GM12878 (cell line): ENCODE results near the gene ITGAL. TPM values are rescaled to one million over a fixed set of nuclear protein-coding genes. Genes with fewer than 3 reads are reported as not detected.
A peak's percentile ranks its signal among the peaks of the same experiment; 100 is the strongest.

Experiments used
- ASH2L ChIP-seq: fragments of 300-600, 200-600 bp; sonication (generic); IDR thresholded peaks from 2 replicates; pipeline ENCODE4 v1.6.1; 2017; ENCODE audit warnings: low read depth, mild to moderate bottlenecking, borderline replicate concordance
- ATF2 ChIP-seq: IDR thresholded peaks from 2 replicates; pipeline ENCODE4 v1.6.1; 2012; ENCODE audit warnings: low read length, inconsistent platforms
- CBX3 ChIP-seq: fragments of 200-600 bp; sonication (generic); IDR thresholded peaks from 2 replicates; pipeline ENCODE4 v1.6.1; 2016; ENCODE audit warnings: low read depth, borderline replicate concordance
- CHD2 ChIP-seq: IDR thresholded peaks from 2 replicates; pipeline ENCODE4 v1.6.1; 2011; ENCODE audit warnings: low read depth, low read length, improper control_type of control experiment, borderline replicate concordance
- HDGF ChIP-seq: fragments of 450-650 bp; IDR thresholded peaks from 2 replicates; pipeline ENCODE4 v1.6.1; 2016; ENCODE audit warnings: antibody characterized with exemption
- KDM1A ChIP-seq: fragments of 200-600 bp; sonication (generic); IDR thresholded peaks from 2 replicates; pipeline ENCODE4 v1.6.1; 2016; ENCODE audit warnings: borderline replicate concordance
- NR2C2 ChIP-seq: IDR thresholded peaks from 2 replicates; pipeline ENCODE4 v1.6.1; 2011; ENCODE audit warnings: borderline replicate concordance, low read depth; ENCODE audit not compliant: control insufficient read depth, insufficient read length
- PKNOX1 ChIP-seq: fragments of 450-650 bp; IDR thresholded peaks from 2 replicates; pipeline ENCODE4 v1.6.1; 2016; ENCODE audit warnings: mild to moderate bottlenecking
- SMAD1 ChIP-seq: fragments of 450-650 bp; IDR thresholded peaks from 2 replicates; pipeline ENCODE4 v1.6.1; 2018; ENCODE audit warnings: mild to moderate bottlenecking, low read depth; ENCODE audit not compliant: partially characterized antibody
- SMARCA5 ChIP-seq: fragments of 450-650 bp; IDR thresholded peaks from 2 replicates; pipeline ENCODE4 v1.6.1; 2017; ENCODE audit warnings: mild to moderate bottlenecking
- SREBF2 ChIP-seq: IDR thresholded peaks from 2 replicates; pipeline ENCODE4 v1.6.1; 2012; ENCODE audit warnings: mild to moderate bottlenecking, low read length
- SRF ChIP-seq, 2 experiments: IDR thresholded peaks; 2 replicates each; pipeline ENCODE4 v1.6.1; 2011; ENCODE audit warnings: low read depth in 2 of 2, low read length in 2 of 2, mild to moderate bottlenecking in 1 of 2, moderate library complexity in 1 of 2
- TBL1XR1 ChIP-seq: IDR thresholded peaks from 2 replicates; pipeline ENCODE4 v1.6.1; 2012; ENCODE audit warnings: low read depth, low read length, improper control_type of control experiment
- ZBTB4 ChIP-seq: fragments of 450-650 bp; formaldehyde crosslinking; IDR thresholded peaks from 2 replicates; pipeline ENCODE4 v1.4.0; 2022; ENCODE audit warnings: mild to moderate bottlenecking, moderate library complexity
- ZNF384 ChIP-seq: IDR thresholded peaks from 2 replicates; pipeline ENCODE4 v1.6.1; 2012; ENCODE audit warnings: low read depth, mild to moderate bottlenecking, low read length, improper control_type of control experiment, borderline replicate concordance
- ZNF592 ChIP-seq: fragments of 450-650 bp; IDR thresholded peaks from 2 replicates; pipeline ENCODE4 v1.6.1; 2017; ENCODE audit warnings: mild to moderate bottlenecking, moderate library complexity
- ZZZ3 ChIP-seq: IDR thresholded peaks from 2 replicates; pipeline ENCODE4 v1.6.1; 2011; ENCODE audit warnings: low read depth; ENCODE audit not compliant: control insufficient read depth, insufficient read length
- polyA plus RNA-seq, 11 experiments: library from polyadenylated mRNA; depleted of rRNA in 4 of 11; unstranded in 6 of 11; stranded (reverse) in 5 of 11; fragments of >200 nt; fragmentation: Nextera tagmentation in 4 of 11; fragmentation: Illumina TruSeq in 1 of 11; extraction: Ambion mirVana in 4 of 11; extraction: Trizol in 1 of 11; gene quantifications; 1 replicate in 1 of 11; 2 replicates in 10 of 11; pipeline versions ENCODE4 v1.2.1 to v1.2.3, GENCODE V29; 2011 to 2016; ENCODE audit warnings: inconsistent platforms in 2 of 11, missing spikeins in 2 of 11, low read depth in 1 of 11
- total RNA-seq, 4 experiments: library from RNA; depleted of rRNA in 3 of 4; stranded (reverse); fragments of >200 nt in 3 of 4; fragmentation: Illumina TruSeq in 1 of 4; extraction: Trizol in 1 of 4; gene quantifications; 2 replicates each; pipeline versions ENCODE4 v1.2.1 to v1.2.3, GENCODE V29; 2013 to 2021
- TF ChIP-seq, protein P1 (sequence below): fragments of 450-650 bp; IDR thresholded peaks from 2 replicates; pipeline ENCODE4 v1.6.1; 2014; ENCODE audit warnings: mild to moderate bottlenecking

ITGAL gene
- total and polyA plus RNA-seq, 10 of the 15 experiments (the other 5 are each of a cell fraction or from before 2014, with no cell fraction given): 10.7 to 170 (median 96.9) TPM

- TF ChIP-seq SMARCA5 (peak; percentile 12), KDM1A (no peak), PKNOX1 (peak; percentile 80), SREBF2 (no peak), ZNF384 (peak; percentile 70; the same call in 1 of the 2 replicates), ZNF592 (0 out of 2 replicates have a peak, but pooled peaks have one; percentile 58), ZBTB4 (CRISPR knock-in tag) (no peak), SRF (IDR thresholded peaks at IDR 0.05; ENCODE audit: low read depth in 2 of 2, low read length in 2 of 2) (no peak), ATF2 (peak; percentile 91), CBX3 (no peak), CHD2 (peak; percentile 92), NR2C2 (no peak), TBL1XR1 (peak; percentile 89; the same call in 1 of the 2 replicates), HDGF (peak; percentile 87), ASH2L (no peak), SMAD1 (peak; percentile 15), ZZZ3 (no peak)
- TF ChIP-seq, protein P1, sequence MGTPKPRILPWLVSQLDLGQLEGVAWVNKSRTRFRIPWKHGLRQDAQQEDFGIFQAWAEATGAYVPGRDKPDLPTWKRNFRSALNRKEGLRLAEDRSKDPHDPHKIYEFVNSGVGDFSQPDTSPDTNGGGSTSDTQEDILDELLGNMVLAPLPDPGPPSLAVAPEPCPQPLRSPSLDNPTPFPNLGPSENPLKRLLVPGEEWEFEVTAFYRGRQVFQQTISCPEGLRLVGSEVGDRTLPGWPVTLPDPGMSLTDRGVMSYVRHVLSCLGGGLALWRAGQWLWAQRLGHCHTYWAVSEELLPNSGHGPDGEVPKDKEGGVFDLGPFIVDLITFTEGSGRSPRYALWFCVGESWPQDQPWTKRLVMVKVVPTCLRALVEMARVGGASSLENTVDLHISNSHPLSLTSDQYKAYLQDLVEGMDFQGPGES: no peak
Measured at GRCh38 chr16:30458561-30459394, 13.8 kb upstream of the ITGAL start (continued).
